Activated B cell treated with CpG ODN at 0.5 μM for 24 hours (primary cell): ENCODE measurements around the gene PIEZO1. TPM values are rescaled to one million over a fixed set of nuclear protein-coding genes. Genes with fewer than 3 reads are reported as not detected.
A peak's percentile ranks its signal among the peaks of the same experiment; 100 is the strongest.

Experiments used
- ATAC-seq: fragments of 200-7000 bp; cut with Tn5 transposase; one replicate; pipeline ENCODE4 v1.10.0; 2021; ENCODE audit warnings: low read depth, mild to moderate bottlenecking, moderate library complexity
- CTCF ChIA-PET: fragments of 350-600 bp; sonication (Branson Sonifier 250); formaldehyde crosslinking; loops from one replicate; lab custom pipeline; 2021; ENCODE audit warnings: antibody characterized with exemption; lab: Charles Lee
- POLR2A ChIA-PET: fragments of 350-600 bp; sonication (Branson Sonifier 250); formaldehyde crosslinking; loops from one replicate; lab custom pipeline; 2021; ENCODE audit warnings: antibody characterized with exemption; lab: Charles Lee
- DNase-seq: peaks from one replicate; pipeline ENCODE4 v3.0.0; 2022
- H3K27ac Mint-ChIP-seq: one replicate; pipeline ENCODE4 v1.8.0; 2020; ENCODE audit warnings: mixed read lengths
- H3K27me3 Mint-ChIP-seq: one replicate; pipeline ENCODE4 v1.8.0; 2021; ENCODE audit warnings: mixed read lengths
- H3K36me3 Mint-ChIP-seq: one replicate; pipeline ENCODE4 v1.8.0; 2021; ENCODE audit warnings: low read depth, mixed read lengths
- H3K4me1 Mint-ChIP-seq: one replicate; pipeline ENCODE4 v1.8.0; 2021; ENCODE audit warnings: mixed read lengths
- H3K4me3 Mint-ChIP-seq: one replicate; pipeline ENCODE4 v1.8.0; 2020; ENCODE audit warnings: mild to moderate bottlenecking, mixed read lengths
- H3K9me3 Mint-ChIP-seq: one replicate; pipeline ENCODE4 v1.8.0; 2020; ENCODE audit warnings: mixed read lengths
- intact Hi-C: fragments of 100-400 bp; cut with micrococcal nuclease; formaldehyde crosslinking; loops from one replicate; pipeline ENCODE4 v1.15.1; 2024
- total RNA-seq: library from RNA; stranded (reverse); gene quantifications from 2 replicates; pipeline ENCODE4 v1.2.3, GENCODE V29; 2022
- TF ChIP-seq, protein P1 (sequence below): fragments of 200-600 bp; IDR thresholded peaks from one replicate; pipeline ENCODE4 v1.8.0; 2022; ENCODE audit warnings: antibody characterized with exemption, mild to moderate bottlenecking

PIEZO1 gene
- total RNA-seq, 1 donor from 2014 or later = 85.9 TPM

DNA sequence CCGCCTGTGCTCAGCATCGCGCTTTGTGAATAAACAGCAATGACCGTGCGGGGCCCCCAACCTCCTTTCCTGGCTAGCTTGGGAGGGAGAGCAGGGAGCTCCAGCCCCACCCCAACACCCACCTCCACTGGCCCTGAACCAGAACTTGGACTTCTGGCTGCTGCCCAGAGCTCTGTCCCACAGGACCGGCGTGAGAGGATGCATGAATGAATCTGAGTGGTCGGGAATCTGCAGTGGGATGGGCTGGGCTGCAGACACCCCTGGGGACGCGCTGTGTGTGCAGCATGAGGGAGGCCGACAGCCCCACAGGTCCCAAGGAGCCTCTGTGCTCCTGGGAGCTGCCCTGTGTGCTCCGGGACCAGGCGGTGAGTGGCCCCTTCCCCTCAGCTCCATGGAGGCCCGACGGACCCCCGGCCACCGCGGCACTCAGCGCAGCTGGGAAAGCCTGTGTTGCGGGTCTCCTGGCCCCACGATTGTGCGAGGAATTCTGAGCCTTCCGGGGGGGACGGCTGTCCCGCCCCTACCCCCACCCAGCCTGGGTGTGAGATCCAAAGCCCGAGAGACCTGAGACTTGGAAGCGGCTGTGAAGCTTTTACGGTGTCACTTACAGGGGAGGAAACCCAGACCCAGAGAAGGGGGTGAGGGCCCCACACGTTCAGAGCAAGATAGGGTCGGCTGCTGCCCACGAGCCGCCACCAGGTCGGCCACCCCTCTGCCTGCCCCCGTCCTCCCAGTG is 5.4 kb downstream of the PIEZO1 start:
- H3K27ac Mint-ChIP-seq = peak overlapping the region; percentile 80

DNA sequence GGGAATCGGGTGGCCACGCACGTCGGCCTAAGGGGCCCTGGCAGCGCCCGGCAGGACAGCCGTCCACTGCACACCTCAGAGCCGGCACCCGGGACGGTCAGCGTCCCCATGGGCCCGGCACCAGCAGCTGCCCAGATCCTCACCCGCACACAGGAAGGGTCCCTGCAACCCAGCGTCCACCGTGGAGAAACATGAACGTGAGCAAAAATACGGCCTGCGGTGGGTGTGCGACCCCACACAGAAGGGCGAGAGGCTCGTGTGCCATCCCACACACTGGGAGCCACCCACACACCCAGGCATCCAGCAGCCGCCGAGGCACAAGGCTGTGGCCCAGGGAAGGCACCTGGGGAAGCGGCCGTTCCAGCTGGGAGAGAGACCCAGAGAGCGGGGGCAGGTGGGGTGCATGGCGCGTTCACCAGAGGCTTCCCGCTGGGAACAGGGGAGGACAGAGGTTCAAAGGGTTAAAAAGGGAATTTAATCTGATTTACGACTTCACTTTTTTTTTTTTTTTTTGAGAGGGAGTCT is 6.4 kb downstream of the PIEZO1 start:
- ChIA-PET CTCF (interaction anchor here (1.0 to 3.8 kb wide), 2 partner anchors 41 to 42 kb away, joined by 6 to 45 read pairs; no protein-coding TSS in a partner anchor), POLR2A (interaction anchor here (1.4 kb wide), 1 partner anchor 33 kb away, joined by 5 read pairs; no protein-coding TSS in a partner anchor)
- Mint-ChIP-seq H3K36me3 (peaks cover 3% of the 10 kb centered on the region), H3K4me3 (no peak overlapping the region), H3K9me3 (no peaks in the 10 kb centered on the region), H3K4me1 (peaks cover 60% of the 10 kb centered on the region), H3K27me3 (no peaks in the 10 kb centered on the region), H3K27ac (peak overlapping the region; percentile 30)
- intact Hi-C loops = no loop called here
- TF ChIP-seq, protein P1, sequence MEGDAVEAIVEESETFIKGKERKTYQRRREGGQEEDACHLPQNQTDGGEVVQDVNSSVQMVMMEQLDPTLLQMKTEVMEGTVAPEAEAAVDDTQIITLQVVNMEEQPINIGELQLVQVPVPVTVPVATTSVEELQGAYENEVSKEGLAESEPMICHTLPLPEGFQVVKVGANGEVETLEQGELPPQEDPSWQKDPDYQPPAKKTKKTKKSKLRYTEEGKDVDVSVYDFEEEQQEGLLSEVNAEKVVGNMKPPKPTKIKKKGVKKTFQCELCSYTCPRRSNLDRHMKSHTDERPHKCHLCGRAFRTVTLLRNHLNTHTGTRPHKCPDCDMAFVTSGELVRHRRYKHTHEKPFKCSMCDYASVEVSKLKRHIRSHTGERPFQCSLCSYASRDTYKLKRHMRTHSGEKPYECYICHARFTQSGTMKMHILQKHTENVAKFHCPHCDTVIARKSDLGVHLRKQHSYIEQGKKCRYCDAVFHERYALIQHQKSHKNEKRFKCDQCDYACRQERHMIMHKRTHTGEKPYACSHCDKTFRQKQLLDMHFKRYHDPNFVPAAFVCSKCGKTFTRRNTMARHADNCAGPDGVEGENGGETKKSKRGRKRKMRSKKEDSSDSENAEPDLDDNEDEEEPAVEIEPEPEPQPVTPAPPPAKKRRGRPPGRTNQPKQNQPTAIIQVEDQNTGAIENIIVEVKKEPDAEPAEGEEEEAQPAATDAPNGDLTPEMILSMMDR = no peak
- DNase-seq (no peak), ATAC-seq (no peak)

More for the DNA sequence above, 5.4 kb downstream of the PIEZO1 start:
- ChIA-PET CTCF (interaction anchor here (1.1 to 3.8 kb wide), 5 partner anchors 9 to 388 kb away, joined by 3 to 45 read pairs (median 9); no protein-coding TSS in a partner anchor), POLR2A (interaction anchor here (0.6 to 5.6 kb wide), 11 partner anchors 7 to 545 kb away, joined by 3 to 52 read pairs (median 6); partner anchors contain the start of genes APRT, GALNS and TRAPPC2L)
- ATAC-seq (no peak), DNase-seq (no peak)
- intact Hi-C loops = loop anchor here (2.0 to 10.0 kb wide), 3 partner anchors 13 to 145 kb away; partner anchors contain the start of genes IL17C and MVD
- H3K4me3 Mint-ChIP-seq = peak overlapping the region; percentile 32
- H3K9me3 Mint-ChIP-seq = no peaks in the 10 kb centered on the region
- peaks cover 58% of the 10 kb centered on the region for H3K4me1 Mint-ChIP-seq
- TF ChIP-seq, protein P1 = no peak
- H3K27me3 Mint-ChIP-seq = no peaks in the 10 kb centered on the region
- peaks cover 3% of the 10 kb centered on the region for H3K36me3 Mint-ChIP-seq

DNA sequence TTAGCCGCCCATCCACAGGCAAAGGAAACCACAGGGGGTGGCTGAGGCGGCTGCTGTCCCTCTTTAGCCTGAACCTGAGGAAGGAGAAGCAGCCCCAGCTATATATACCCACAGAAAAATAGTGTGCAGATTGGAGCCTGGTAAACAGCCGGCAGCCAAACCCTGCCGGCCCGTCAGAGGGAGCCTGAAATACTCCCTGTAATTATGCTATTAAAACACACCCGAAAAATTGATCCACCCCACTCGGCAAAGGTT is 6.8 kb downstream of the PIEZO1 start:
- no peaks in the 10 kb centered on the region for H3K9me3 Mint-ChIP-seq
- ChIA-PET POLR2A (interaction anchor here (0.6 to 1.4 kb wide), 3 partner anchors 33 to 427 kb away, joined by 3 to 5 read pairs (median 3); partner anchors contain the start of gene APRT), CTCF (interaction anchor here (1.0 kb wide), 1 partner anchor 41 kb away, joined by 6 read pairs; no protein-coding TSS in a partner anchor)
- TF ChIP-seq, protein P1 = no peak
- H3K27me3 Mint-ChIP-seq = no peaks in the 10 kb centered on the region
- peaks cover 3% of the 10 kb centered on the region for H3K36me3 Mint-ChIP-seq
- peaks cover 56% of the 10 kb centered on the region for H3K4me1 Mint-ChIP-seq
- peak overlapping the region; percentile 30 for H3K27ac Mint-ChIP-seq
- ATAC-seq = no peak
- intact Hi-C loops = no loop called here
- no peak for DNase-seq
- H3K4me3 Mint-ChIP-seq = no peak overlapping the region

DNA sequence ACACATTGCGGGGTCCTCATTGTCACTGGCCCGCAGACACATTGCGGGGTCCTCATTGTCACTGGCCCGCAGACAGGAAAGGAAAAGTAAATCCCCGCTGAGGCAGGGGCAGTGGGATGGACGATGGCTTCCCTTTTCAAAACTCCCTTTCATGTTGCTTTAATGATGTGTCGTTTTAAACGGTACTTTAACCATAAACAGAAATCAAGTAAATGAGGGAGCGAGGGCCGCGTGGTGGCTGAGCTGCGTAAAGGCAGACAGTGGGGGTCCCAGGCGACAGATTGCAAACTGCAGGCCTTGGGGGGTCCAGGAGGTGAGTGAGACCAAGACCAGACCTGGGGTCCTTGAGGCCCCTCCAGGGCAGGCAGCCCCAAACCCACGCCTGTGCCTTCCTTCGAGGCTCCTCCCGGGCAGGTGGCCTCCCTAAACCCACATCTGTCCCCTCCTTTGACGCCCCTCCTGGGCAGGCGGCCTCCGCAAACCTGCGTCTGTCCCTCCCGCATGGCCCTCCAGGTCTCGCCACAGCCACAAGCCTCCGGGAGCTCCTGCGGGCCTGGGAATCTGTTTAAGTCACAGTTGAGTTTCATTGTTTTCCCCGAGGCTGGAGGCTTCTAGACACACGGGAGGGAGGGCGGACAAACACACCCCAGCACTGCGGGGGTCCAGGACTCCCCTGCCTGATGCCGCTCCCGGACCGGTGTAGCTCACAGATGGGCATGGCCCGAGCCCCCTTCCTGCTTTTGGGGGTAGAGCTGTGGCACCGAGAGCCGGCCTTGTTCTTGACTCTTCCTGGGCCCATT is 7.3 kb downstream of the PIEZO1 start:
- H3K27me3 Mint-ChIP-seq = no peaks in the 10 kb centered on the region
- peaks cover 53% of the 10 kb centered on the region for H3K4me1 Mint-ChIP-seq
- ChIA-PET CTCF (interaction anchor here (1.0 kb wide), 1 partner anchor 41 kb away, joined by 6 read pairs; no protein-coding TSS in a partner anchor), POLR2A (interaction anchor here (0.6 to 1.4 kb wide), 4 partner anchors 32 to 428 kb away, joined by 3 to 5 read pairs (median 3); partner anchors contain the start of gene APRT)
- TF ChIP-seq, protein P1 = no peak
- ATAC-seq (no peak), DNase-seq (no peak)
- peak overlapping the region; percentile 30 for H3K27ac Mint-ChIP-seq
- H3K9me3 Mint-ChIP-seq = no peaks in the 10 kb centered on the region
- intact Hi-C loops = no loop called here
- peaks cover 3% of the 10 kb centered on the region for H3K36me3 Mint-ChIP-seq
- no peak overlapping the region for H3K4me3 Mint-ChIP-seq
